ENCODE data around the gene TRIM67. TPM values are rescaled to one million over a fixed set of nuclear protein-coding genes. Genes with fewer than 3 reads are reported as not detected.
"Not testable (repeated sequence)": the region's sequence is repeated elsewhere in the genome, so short reads cannot be mapped to it uniquely, and the experiment has no call there.

Gene TRIM67
- total RNA-seq, 1 experiment from 2014 or later = not detected

GRCh38 chr1:231194476-231194842 is 32.6 kb downstream of the TRIM67 start:
- in situ Hi-C loops (cut with HindIII; ENCODE audit: low pct_unique_long_range_greater_than_20kb, low sequenced_read_pairs) = loop anchor here (25.0 kb wide), 1 partner anchor 382 kb away; no protein-coding TSS in a partner anchor
- no peak for DNase-seq (ENCODE audit: low read depth)

GRCh38 chr1:231194843-231195516 is 33.1 kb downstream of the TRIM67 start:
- DNase-seq (ENCODE audit: low read depth) = peak; percentile 88
- in situ Hi-C loops (cut with HindIII; ENCODE audit: low pct_unique_long_range_greater_than_20kb, low sequenced_read_pairs) = loop anchor here (25.0 kb wide), 1 partner anchor 383 kb away; no protein-coding TSS in a partner anchor

GRCh38 chr1:231196307-231196706 is 34.4 kb downstream of the TRIM67 start:
- in situ Hi-C loops (cut with HindIII; ENCODE audit: low pct_unique_long_range_greater_than_20kb, low sequenced_read_pairs) = loop anchor here (25.0 kb wide), 1 partner anchor 384 kb away; no protein-coding TSS in a partner anchor
- no peak for DNase-seq (ENCODE audit: low read depth)

- DNase-seq (ENCODE audit: low read depth) = no peak
Measured at GRCh38 chr1:231196728-231197127, 34.9 kb downstream of the TRIM67 start.

GRCh38 chr1:231199868-231200267 is 38.0 kb downstream of the TRIM67 start:
- DNase-seq (ENCODE audit: low read depth) = no peak
- in situ Hi-C loops (cut with HindIII; ENCODE audit: low pct_unique_long_range_greater_than_20kb, low sequenced_read_pairs) = loop anchor here (25.0 kb wide), 1 partner anchor 388 kb away; no protein-coding TSS in a partner anchor

More at GRCh38 chr1:231196728-231197127, 34.9 kb downstream of the TRIM67 start:
- in situ Hi-C loops (cut with HindIII; ENCODE audit: low pct_unique_long_range_greater_than_20kb, low sequenced_read_pairs) = loop anchor here (25.0 kb wide), 1 partner anchor 384 kb away; no protein-coding TSS in a partner anchor

DNA sequence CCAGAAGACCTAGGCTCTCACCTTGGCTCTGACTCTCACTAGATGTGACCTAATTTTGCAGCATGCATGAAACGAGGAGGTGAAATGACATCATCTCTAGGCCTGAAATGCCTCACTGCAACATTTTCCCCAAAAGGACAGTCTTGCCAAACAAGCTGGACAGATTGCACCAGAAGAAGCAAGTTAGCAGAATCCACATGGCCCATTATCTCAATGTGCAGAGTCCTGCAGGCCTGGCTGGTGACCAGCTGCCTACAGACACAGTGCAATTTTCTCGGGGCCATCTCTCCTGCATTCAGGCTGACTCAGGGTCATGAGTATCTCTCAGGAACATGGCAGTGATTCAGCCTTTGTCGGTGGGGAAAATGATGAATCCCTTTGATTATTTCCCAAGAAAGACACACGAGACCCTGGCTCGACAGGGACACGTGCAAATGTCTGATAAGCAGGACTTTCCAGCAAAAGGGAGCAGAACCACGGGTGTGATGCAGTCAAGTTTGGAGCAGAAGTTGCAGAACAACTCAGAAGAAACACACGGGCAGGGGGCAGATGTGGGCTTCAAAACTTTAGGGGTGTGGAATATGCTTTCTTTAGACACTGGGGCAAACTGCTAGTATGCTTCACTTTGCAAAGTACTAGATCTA is 38.7 kb downstream of the TRIM67 start:
- DNase-seq (ENCODE audit: low read depth) = no peak
- in situ Hi-C loops (cut with HindIII; ENCODE audit: low pct_unique_long_range_greater_than_20kb, low sequenced_read_pairs) = no loop called here

- DNase-seq (ENCODE audit: low read depth) = no peak
- in situ Hi-C loops (cut with HindIII; ENCODE audit: low pct_unique_long_range_greater_than_20kb, low sequenced_read_pairs) = no loop called here
Measured at GRCh38 chr1:231201375-231201978, 39.6 kb downstream of the TRIM67 start.

DNA sequence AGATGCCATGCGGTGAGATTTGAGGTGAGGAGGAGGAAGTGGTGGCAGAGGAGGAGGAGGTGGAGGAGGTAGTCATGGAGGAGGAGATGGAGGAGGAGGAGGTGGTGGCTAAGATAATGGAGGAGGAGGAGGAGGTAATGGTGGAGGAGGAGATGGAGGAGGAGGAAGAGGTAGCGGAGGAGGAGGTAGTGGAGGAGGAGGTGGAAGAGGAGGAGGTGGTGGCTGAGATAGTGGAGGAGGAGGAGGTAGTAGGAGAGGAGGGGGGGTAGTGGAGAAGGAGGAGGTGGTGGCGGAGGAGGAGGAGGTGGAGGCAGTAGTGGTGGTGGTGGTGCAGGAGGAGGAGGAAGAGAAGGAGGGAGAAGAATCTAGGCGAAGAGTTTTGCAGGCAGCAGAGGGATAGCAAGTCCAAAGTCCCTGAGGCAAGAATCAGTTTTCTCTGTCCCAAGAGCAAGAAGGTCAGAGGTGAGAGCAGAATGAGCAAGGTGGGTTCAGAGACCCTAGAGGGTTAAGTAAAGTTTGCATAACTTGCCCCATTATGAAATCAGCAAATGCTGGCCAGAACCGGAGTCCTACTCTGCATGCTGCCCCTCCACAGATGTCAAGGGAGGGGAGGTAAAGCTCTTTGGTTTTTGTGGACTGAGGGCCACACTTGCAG is 40.2 kb downstream of the TRIM67 start:
- in situ Hi-C loops (cut with HindIII; ENCODE audit: low pct_unique_long_range_greater_than_20kb, low sequenced_read_pairs) = no loop called here
- no peak for DNase-seq (ENCODE audit: low read depth)

GRCh38 chr1:231203259-231204057 is 41.6 kb downstream of the TRIM67 start:
- no peak for DNase-seq (ENCODE audit: low read depth)
- in situ Hi-C loops (cut with HindIII; ENCODE audit: low pct_unique_long_range_greater_than_20kb, low sequenced_read_pairs) = no loop called here

- DNase-seq (ENCODE audit: low read depth) = no peak
- in situ Hi-C loops (cut with HindIII; ENCODE audit: low pct_unique_long_range_greater_than_20kb, low sequenced_read_pairs) = no loop called here
Measured at GRCh38 chr1:231206856-231207255, 45.0 kb downstream of the TRIM67 start.

DNA sequence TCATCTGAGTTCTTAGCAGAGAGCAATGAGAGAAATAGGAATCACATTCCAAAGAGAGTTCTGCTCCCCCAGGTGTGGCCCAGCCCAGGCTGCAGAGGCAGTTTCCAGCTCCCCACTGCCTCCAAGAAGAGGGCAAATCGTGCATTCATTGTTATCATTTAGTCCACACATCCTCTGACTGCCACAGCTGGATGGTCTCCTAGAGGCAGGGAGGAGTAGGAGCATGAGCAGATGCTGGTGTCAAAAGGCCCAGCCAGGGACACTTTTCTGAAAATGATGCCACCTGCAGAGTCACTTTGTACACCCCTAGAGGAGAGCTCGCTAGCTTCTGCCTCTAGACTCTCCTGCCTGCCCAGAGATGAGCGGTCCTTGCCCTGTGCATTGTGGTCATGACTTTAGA is 45.6 kb downstream of the TRIM67 start:
- in situ Hi-C loops (cut with HindIII; ENCODE audit: low pct_unique_long_range_greater_than_20kb, low sequenced_read_pairs) = no loop called here

DNA sequence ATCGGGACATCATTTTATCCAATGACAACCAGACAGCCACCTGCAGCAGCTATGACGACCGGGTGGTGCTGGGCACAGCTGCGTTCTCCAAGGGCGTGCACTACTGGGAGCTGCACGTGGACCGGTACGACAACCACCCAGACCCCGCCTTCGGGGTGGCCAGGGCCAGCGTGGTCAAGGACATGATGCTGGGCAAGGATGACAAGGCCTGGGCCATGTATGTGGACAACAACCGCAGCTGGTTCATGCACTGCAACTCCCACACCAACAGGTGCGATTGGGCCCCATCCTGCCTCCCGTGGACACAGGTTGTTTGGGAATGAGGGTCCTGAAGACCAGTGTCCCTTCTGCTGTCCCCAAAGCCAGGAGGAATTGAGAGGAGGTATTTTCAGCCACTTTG is 47.1 kb downstream of the TRIM67 start:
- in situ Hi-C loops (cut with HindIII; ENCODE audit: low pct_unique_long_range_greater_than_20kb, low sequenced_read_pairs) = no loop called here
- DNase-seq (ENCODE audit: low read depth) = no peak

More for the DNA sequence above, 45.6 kb downstream of the TRIM67 start:
- DNase-seq (ENCODE audit: low read depth) = no peak

DNA sequence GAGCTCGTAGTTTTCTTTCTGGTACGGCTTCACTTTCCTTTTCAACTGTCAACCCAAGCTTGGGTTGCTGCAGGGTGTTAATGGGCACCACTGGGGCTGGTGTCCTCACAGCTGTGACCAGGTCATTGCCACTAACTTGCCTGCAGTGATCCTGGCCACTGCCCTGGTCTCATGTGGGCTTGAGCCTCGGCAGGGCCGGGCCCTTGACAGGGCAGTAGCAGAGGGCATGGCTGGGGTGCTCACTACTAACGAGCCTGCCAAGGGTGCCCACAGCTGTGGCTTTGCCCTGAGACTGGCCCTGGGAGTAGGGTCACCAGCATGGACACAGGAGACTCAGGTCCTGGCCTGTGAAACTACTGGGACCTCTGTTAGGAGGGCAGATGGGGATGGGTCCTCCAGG is 47.7 kb downstream of the TRIM67 start:
- in situ Hi-C loops (cut with HindIII; ENCODE audit: low pct_unique_long_range_greater_than_20kb, low sequenced_read_pairs) = no loop called here

DNA sequence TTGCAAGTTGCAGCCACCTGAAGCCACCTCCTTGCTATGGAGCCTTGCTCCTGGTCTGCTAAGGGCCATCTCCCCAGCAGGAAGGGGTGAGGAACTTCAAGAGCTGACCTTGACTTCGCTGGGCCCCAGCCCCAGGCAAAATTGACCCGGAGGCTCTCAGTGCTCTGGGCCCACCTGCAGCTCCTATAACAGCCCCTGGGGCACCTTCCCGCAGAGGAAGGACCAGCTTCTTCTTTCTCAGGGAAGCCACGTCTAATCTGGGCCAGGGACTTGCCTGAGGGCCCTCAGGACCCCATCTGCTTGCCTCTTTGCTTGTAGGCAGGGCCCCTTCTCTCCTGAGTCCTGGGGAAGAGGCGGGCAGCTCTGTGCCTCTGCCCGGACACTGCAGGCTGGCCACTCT is 48.3 kb downstream of the TRIM67 start:
- DNase-seq (ENCODE audit: low read depth) = no peak
- in situ Hi-C loops (cut with HindIII; ENCODE audit: low pct_unique_long_range_greater_than_20kb, low sequenced_read_pairs) = no loop called here

More for the DNA sequence above, 47.7 kb downstream of the TRIM67 start:
- DNase-seq (ENCODE audit: low read depth) = no peak

DNA sequence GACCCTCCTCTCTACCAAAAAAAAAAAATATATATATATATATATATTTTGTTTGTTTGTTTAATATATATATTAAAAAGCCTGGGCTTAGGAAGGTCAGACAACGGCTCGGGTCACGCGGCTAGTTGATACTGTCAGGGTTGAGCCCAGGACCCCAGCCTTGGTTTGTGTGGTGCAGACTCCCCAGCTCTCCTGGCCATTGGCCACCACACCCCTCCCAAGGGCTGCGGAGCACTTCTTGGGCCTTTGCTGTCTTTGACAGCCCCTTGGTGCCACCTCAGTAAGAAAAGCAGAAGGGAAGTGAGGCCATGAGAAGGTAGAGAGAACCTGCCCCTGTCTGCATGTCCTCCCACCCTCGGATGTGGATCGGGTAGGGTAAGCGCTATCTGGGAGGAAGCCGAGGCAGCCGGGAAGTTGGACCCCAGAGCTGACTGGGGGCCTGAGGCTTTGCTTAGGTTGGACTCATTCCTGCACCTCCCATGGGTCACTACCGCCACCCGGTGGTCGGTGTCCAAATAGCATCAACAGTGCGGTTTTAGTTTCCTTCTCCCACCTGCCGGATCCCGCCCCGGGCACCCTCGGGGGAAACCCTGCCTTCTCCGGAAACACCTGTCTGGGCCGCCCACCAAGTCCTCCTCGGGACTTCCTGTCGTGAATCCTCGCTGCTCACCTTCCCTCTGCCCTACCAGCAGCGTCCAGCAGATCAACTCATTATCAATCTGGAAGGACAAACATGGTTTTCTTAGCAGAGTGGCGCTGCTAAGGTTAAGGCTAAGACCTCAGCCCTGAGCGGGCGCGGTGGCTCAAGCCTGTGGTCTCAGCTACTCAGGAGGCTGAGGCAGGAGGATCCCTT is 49.4 kb downstream of the TRIM67 start:
- in situ Hi-C loops (cut with HindIII; ENCODE audit: low pct_unique_long_range_greater_than_20kb, low sequenced_read_pairs) = no loop called here
- peak; percentile 76 for DNase-seq (ENCODE audit: low read depth)

- DNase-seq (ENCODE audit: low read depth); in situ Hi-C loops (cut with HindIII; ENCODE audit: low pct_unique_long_range_greater_than_20kb, low sequenced_read_pairs): not testable (repeated sequence)
Measured at GRCh38 chr1:231212301-231212700, 50.4 kb downstream of the TRIM67 start.
